GM12872 (cell line): ENCODE results near the gene DMXL2.

ENCODE experiments used
- CTCF ChIP-seq: IDR thresholded peaks from 3 replicates; pipeline ENCODE4 v1.5.1; 2011; ENCODE audit warnings: low read depth, mild to moderate bottlenecking, low read length, moderate library complexity; ENCODE audit not compliant: insufficient read depth

The DMXL2 gene

GRCh38 chr15:51589881-51590568 is 32.5 kb downstream of the DMXL2 start:
- no peak for TF ChIP-seq CTCF

DNA sequence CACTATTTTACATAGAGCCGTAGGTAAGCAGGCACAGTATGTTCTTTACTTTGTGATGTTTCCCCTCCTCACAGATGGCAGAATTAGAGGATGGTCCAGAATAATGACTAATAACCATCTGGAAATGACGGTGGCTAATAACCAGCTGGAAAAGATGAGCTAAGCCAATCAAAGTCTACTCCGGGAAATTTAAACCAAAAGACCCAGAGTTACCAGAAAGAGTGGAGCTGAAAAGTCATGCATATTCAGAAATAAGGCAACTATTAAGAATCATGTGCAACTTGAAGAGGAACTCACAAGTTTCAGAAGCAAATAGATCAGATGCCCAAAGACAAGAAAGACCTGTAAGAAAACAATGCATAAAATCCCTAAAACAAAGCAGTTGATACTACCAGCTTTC is 33.6 kb downstream of the DMXL2 start:
- TF ChIP-seq CTCF: no peak

- TF ChIP-seq CTCF: no peak
These were observed 36.6 kb downstream of the DMXL2 start for GRCh38 chr15:51585986-51586385.

GRCh38 chr15:51580982-51581381 is 41.6 kb downstream of the DMXL2 start:
- no peak for TF ChIP-seq CTCF

DNA sequence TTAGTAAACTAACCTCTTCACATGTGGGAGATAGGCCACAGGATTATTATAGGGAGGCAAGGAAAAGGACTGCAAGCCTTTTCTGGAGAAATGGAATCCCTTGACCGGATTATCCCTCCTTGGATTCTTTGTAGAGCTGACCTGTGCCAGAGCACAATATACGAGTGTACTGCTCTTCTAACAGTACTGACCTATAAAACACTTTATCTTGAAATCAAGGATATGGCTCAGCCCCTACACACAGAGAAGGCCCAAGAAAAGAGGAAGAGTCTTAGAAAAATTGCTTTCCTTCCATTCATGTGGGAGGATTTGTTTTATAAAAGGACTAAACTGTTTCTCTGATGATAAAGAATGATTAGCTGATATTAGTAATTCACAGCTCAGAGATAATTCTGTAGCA is 42.2 kb downstream of the DMXL2 start:
- no peak for TF ChIP-seq CTCF

GRCh38 chr15:51579012-51579411 is 43.6 kb downstream of the DMXL2 start:
- no peak for TF ChIP-seq CTCF

- TF ChIP-seq CTCF: no peak
These were observed 44.8 kb downstream of the DMXL2 start for GRCh38 chr15:51577636-51578304.
